Posterior vena cava (tissue), 2 donors: ENCODE results near the gene OR6B1. TPM values are rescaled to one million over a fixed set of nuclear protein-coding genes. Genes with fewer than 3 reads are reported as not detected.

Experiments
- DNase-seq: peaks from one replicate; pipeline ENCODE4 v3.0.0-alpha.2; 2020; ENCODE audit warnings: low spot score
- intact Hi-C, 2 donors: fragments of 100-400 bp; cut with DNase I; formaldehyde crosslinking; loops; one replicate each; pipeline versions ENCODE4 v1.14.1 to v1.14.2; 2022 to 2023
- long read RNA-seq, 2 donors: library from polyadenylated mRNA; unstranded; transcript quantifications; one replicate each; pipeline ENCODE4 v2.0.0, GENCODE V29; 2020 to 2021
- total RNA-seq, 2 donors: library from RNA; stranded (reverse); fragmentation: NEBNext Ultra II Directional; extraction: Animal tissue kit (Norgen Biotek cat#: 25700); gene quantifications; one replicate each; pipeline ENCODE4 v1.2.1, GENCODE V29; 2021
- donor health status: DM: yes; HTN: yes; CAD: no.
- donor health status: DM: yes; HTN: yes; CAD: no.

The OR6B1 gene
- total RNA-seq = not detected
- long read RNA-seq, donor 1 = 0 reads
- long read RNA-seq, donor 2 = 0 reads

DNA sequence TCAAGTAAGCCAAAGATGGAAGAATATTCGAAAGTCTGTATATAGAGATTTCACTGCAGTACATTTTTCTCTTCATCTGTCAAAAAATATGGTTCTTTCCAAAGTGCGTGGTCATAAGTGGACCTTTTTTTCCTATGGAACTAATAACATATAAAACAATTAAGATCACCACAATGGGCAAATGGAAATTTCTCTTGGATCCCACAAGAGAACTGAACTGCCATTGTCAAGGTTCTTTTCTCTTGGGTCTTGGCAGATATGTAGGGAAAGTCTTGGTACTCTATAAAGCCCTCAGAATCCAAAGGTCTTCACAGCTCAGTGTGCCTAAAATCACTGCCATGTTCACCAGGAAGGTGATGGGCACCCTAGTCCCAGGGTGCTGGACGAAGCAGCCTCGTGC, at the start of gene OR6B1:
TSS of gene OR6B1 (plus strand) at position 301 of the 400 bp plus-strand sequence. CDS start 3,677 bp downstream, outside the sequence.
- intact Hi-C loops = no loop called here

DNA sequence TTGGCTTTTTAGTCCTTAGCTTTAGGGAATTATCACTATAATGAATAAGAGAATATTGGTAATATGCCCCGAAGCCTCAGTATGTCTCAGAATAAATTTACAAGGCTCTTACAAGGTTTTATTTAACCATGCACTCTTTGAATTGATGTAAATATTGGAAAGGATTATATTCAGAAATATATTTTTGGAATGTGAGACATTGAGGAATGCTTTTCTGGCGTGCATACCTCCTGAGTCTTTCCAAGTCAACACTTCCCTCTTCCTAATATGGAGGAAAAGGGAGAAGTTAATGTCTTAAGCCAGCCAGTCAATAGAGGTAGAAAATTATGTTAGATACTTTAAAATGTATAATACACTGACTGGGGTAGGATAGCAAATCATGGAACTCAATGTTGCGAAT, 46.7 kb upstream of the OR6B1 start:
- intact Hi-C loops = no loop called here
- DNase-seq = no peak

More for the DNA sequence above, at the start of gene OR6B1:
- DNase-seq = no peak

DNA sequence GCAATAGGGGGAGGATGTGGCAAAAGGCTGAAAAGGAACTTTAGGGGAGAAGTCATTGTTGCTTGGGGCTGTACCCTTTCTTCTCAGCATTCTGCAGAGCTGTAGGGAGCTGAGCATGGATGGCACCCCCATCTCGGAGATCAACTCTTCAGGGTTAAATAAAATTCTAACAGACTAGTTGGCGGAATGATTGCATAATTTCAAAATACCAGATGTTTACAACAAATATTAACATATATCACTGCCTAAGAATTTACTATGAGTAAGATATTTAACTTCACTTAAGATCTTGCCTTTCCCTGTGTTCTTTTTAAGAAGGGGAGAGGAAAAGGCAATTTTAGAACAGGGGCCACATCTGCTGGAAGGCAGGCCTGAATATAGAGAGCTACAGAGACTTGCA, 46.0 kb upstream of the OR6B1 start:
- intact Hi-C loops = no loop called here
- no peak for DNase-seq

DNA sequence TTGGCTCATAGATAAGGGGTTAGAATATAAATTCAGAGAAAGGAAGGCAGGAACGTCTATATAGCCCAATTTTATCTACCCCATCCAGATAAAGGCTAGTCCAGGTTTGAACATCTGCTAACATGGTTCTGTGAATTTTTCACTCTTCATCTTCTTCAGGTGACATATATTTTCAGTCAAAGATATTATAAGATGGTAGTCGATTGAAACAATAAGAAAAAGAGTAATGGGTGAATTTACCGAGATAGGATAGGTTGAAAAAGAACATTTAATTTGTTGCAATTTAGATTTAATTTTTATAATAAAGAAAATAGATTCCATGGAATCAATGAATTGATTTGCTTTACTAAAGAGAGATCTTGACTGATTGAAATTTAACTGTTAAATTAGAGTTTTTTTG, 45.6 kb upstream of the OR6B1 start, which contains the start of gene OR2F1:
TSS of gene OR2F1 (plus strand) at position 301 of the 400 bp plus-strand sequence. CDS start 5,127 bp downstream, outside the sequence.
- intact Hi-C loops = no loop called here
- no peak for DNase-seq

DNA sequence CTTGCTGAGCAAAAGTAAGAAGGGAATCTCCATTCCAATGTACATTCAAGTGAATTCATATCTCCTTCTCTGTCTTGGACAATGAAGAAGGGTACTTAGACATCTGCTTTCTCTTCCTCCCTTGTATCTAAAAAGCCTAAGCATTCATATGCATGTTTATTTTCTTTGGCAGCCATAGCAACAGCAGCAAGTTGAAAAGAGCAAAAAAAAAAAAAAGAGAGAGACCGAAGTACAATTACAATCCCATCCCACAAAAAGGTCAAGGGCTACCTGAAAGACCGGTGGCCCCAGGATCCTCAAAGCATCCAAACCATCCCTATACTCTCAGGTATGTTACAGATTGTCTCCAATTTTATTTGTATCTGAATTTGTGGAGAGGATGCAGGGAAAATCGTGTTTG, 41.3 kb upstream of the OR6B1 start:
- DNase-seq = no peak
- intact Hi-C loops = no loop called here

DNA sequence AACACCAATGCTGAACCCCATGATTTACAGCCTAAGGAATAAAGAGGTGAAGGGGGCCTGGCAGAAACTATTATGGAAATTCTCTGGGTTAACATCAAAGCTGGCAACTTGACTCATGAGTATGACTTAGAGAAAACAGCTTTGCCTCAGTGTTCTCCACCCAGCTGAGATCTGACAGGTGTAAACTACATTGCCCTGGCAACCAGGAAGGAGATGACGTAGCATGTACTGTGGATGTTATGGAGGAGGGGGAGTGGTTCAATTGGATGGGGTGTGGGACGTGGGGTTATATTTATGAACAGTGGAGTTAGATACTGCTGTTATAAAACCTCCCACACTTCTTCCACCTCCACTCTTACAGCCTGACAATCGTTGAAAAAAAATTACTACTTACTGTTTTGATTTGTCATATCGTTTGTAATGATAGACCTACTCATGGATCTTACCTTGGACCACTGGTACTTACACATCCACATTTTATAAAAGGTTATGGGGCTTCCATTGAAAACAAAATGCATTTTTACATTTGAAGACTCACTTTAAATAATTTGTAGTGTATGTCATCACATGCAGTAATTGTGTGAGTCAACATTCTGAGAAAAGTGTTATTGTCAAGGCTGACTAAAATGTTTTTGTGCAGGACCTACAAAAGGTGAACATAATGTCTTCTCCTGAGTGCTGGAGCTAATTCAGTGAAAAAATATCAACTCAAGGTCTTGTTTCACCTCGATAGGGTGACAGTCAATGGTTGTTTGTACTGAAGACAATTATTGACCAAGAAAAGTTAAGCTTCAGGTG, 39.1 kb upstream of the OR6B1 start:
- intact Hi-C loops = no loop called here
- DNase-seq = no peak

DNA sequence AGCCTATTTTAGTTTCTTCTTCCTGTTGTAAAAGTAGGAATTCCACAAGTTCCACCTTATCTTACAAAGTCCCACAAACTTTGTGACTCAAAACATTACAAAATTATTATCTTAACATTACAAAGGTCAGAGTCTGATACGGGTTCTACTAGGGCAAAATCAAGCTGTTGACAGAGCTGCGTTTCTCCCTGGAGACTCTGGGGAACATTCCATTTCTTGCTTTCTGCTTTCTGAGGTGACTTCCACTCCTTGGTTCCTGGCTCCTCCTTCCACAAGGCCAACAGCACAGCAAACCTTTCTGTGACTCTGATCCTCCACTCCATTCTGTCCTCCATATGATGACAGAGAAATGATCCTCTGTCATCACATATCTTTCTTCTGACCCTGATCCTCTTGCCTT, 34.8 kb upstream of the OR6B1 start:
- intact Hi-C loops = no loop called here
- DNase-seq = no peak

DNA sequence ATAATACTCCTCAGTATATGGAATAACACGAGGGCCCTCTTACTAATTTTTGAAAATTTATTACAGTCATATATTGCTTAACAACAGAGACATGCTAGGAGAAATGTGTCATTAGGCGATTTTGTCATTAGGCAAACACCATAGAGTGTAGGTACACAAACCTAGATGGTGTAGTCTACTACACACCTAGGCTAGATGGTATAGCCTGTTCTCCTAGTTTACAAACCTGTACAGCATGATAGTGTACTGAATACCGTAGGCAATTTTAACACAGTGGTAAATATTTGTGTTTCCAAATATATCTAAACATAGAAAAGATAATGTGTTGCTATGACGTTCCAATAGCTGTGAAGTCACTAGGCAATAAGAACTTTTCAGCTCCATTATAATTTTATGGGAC, 32.7 kb upstream of the OR6B1 start:
- no peak for DNase-seq
- intact Hi-C loops = no loop called here

DNA sequence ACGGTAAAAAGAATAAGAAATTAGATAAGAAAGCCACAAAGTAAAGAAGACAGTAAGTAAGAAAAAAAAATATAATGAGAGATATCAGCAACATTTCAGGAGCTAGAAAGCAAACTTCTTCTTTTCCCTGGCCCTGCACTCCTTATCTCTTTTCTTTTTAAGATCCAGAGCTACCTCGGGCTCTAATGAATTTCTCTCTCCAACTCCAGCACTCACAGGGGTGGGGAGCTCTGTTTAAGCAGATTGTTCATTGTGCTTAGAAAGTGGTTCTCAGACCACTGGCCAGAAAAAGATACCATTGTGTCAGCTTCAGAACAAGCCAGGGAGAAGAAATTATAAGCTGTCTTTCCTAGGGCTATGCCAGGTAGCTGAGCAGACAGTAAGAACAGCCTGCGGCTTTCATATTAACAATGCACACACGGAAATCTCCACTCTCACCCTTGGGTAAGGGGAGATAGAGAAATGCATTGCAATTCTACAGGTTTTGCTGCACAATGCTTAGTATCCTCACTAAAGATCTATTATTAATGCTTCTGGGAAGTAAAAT, 26.2 kb upstream of the OR6B1 start:
- no peak for DNase-seq
- intact Hi-C loops = no loop called here

DNA sequence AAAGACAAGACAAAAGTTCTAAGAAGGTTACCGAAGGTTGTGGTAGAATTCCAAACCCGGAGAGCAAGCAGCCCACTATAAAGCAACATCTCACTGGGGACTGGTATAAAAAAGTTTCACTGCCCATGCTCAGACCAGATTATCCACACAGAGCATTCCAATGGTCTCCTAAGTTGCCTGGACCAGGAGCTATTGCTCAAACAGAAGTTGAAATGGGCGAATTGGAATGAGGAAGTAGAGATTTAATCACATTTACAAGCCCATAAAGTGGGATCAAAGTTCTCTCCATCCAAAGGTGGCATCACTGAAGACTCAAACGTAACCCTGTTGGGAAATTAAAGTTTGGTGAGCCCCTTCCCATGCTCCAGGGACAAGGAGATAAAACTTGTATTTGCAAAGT, 25.7 kb upstream of the OR6B1 start:
- intact Hi-C loops = no loop called here
- DNase-seq = no peak

DNA sequence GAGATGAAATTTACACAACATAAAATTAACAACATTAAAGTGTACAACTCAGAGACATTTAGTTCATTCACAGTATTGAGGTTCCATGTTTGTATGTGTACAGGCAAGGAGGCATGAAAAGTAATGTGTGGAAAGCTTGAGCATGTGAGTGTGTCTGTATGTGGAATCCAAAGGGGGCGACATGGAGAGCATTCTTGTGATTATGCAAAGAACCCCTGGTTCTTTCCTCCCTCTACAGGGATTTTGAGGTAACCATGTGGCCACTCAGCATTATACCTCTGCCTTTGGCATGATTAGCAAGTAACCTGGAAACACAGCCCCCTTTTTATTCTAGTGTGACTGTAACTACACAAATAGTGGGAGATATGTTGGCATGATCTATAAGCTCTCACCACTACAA, 24.5 kb upstream of the OR6B1 start:
- intact Hi-C loops = no loop called here
- no peak for DNase-seq

DNA sequence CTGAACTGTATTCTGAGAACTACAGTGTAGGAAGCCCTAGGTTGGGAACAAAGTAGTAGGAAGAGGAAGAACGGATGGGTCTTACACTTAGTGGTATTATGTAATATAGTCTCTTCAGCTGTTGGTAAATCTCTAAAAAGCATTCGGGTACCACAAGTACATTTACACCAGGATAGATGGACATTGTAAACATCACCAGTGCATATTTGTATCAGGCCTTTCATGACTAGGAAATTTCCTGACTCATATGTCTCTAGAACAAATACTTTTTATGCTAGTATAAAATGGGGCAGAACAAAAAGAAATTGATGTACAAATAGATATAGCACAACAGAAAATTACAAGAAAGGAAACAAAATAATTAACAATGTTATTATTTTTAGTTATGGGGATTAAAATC, 21.5 kb upstream of the OR6B1 start:
- intact Hi-C loops = no loop called here

DNA sequence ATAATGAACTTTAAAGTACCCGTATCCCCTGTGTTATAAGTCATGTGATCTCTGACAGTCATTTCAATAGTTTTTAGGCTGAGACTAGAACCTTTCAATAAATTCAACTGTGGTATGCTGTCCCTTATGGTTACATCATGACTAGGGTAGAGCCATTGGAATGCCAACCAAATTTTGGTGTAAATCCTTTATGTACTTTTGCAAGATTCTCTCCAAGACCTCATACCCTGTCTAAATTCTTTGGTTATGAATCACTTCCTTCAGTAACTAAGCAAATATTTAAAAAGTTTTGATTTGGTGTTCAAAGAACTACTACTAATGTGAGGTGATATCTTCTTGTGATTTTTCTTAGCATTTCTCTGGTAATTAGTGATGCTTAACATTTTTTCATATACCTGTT, 20.8 kb upstream of the OR6B1 start:
- intact Hi-C loops = no loop called here
- no peak for DNase-seq

More for the DNA sequence above, 21.5 kb upstream of the OR6B1 start:
- no peak for DNase-seq

DNA sequence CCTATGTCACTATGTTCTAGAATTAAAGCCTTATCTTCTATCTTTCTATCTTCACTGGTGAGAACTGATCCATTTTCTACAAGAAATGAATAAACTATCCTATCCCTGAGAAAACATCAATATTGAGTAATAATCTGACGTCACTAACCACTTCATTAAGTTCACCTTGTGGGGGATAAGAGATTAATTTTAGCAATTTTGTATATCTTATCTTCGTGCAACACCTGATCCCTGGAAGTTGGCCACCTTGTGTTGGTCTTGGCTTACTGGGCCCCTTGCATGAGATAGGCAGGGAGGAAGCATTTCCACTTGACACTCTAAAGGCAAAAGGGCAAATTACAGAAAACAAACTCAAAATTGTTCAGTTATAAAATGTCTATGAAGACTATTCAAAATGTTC, 20.1 kb upstream of the OR6B1 start:
- no peak for DNase-seq
- intact Hi-C loops = no loop called here

DNA sequence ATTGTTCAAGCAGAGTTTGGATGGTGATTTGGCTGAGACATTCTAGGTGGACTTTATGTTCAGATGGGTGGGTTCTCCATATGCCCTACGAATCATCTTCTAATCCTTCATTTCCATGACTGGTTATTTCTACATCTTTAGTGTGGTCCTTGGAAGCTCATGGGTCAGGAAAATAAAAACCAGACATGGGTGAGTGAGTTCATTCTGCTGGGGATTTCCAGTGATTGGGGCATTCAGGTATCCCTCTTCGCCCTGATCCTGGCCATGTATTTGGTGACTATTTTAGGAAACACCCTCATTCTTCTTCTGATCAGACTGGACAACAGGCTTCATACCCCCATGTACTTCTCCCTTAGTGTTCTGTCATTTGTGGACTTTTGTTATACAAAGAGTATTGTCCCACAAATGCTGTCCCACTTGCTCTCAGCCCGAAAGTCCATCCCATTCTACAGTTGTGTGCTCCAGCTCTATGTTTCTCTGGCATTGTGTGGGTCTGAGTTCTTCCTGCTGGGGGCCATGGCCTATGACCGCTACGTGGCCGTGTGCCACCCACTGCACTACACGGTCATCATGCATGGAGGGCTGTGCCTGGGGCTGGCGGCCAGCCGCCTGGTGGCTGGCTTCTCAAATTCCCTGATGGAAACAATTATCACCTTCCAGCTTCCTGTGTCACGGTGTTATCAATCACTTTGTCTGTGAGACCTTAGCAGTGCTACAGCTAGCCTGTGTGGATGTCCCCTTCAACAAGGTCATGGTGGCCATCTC, 19.2 kb upstream of the OR6B1 start:
- intact Hi-C loops = no loop called here
- no peak for DNase-seq

DNA sequence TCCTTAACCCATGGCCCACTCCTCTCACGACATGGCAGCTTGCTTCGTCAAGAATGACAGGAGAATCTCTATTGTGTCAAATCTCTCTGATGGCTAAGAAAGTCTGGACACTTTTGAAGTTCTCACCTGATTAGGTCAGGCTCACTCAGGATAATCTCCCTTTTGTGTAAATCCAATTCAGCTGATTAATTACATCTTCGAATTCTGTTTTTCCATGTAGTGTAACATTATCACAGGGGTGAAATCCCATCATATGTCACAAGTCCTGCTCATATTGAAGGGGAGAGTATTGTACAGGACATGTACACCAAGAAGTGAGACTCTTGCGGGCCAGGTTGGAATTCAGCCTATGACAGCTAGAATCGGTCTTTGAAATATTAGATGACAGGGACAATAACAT, 16.2 kb upstream of the OR6B1 start:
- intact Hi-C loops = no loop called here
- no peak for DNase-seq

DNA sequence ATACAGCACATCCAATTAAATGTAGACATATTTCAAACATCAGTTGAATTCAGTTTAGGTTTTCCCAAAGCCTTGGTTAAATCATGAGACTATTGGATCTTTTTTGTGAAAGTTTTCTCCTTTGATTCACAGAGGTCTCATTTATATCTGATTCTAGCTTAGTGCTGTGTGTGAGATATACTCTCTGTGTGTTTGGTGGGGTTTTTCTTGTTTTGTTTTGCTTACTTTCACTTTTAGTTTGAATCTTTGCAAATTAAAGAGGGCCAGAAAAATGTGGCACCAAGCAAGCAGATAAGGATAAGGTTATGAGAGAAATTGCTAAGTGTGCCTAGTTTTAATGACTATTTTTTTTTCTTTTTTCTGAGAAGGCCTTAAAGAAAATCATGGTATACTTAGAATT, 12.6 kb upstream of the OR6B1 start:
- no peak for DNase-seq

DNA sequence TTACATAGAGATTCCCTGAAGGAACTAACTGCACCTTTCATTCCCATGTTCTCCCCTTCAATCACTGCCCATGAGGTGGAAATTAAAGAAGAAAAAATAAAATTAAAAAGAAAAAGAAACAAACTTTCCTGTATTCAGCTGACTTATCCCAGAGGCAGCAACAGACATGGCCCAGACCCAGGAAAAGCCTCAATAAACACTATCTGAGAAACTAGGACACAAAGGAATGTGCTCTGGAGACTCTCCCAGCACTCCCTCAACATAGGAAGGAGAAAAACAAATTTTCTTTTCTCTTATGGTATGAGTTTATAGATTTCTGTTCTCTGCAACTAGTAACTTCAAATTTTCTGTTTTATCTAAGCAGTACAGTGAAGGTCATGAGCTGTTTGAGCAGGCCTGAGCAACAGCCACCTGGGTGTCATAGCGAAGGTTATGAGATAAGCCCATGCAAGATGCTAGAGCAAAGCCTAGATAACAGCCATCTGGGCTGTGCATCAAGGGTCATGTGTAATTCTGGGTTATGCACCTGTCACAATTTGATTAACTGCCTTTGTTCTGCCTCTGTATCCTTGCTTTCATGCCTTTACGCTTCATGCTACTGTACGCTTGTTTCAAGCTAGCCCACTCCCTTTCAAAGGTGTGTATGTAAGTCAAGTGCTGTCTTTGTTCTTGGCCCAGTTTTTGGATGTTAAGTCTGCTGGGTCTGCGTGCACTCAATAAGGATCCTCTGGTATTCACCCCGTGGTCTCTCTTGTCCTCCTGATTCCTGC, 11.0 kb upstream of the OR6B1 start:
- DNase-seq = no peak
- intact Hi-C loops = no loop called here

More for the DNA sequence above, 12.6 kb upstream of the OR6B1 start:
- intact Hi-C loops = no loop called here

DNA sequence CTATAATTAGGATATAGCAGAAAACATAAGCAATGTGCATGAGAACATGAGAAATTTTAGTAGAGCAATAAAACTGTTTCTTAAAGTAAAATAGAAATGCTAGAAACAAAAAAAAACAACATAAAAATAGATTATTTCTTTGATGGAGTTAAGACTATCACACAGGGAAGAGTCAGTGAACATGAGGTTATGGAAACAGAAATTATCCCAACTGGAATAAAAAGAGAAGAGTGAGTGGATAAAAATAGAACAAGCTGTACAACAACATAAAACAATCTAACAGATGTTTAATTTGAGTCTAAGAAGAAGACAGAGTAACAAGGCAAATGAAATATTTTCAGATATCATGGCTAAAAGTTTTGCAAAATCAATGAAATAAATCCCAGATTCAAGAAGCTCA, 7.5 kb upstream of the OR6B1 start:
- DNase-seq = no peak
- intact Hi-C loops = no loop called here

DNA sequence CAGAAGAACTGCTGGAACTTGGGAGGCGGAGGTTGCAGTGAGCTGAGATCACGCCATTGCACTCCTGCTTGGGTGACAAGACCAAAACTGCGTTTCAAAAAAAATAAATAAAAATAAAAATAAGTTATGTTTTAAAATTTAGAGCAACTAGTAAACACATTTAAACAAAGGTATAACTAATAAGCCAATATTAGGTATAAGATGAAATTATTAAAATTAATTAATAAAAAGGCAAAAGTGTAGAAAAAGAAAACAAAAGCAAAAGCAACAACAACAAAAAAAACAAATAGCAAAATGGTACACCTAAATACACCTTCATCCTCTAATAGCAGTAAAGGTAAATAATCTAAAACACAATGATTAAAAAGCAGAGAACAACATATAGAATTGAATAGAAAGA, 6.2 kb upstream of the OR6B1 start:
- intact Hi-C loops = no loop called here
- DNase-seq = no peak
